NCI-H146 treated with DMSO at 0.1 percent for 48 hours (cell line): ENCODE data around the gene RHOV.

Source experiments
- DNase-seq: peaks from one replicate; lab custom pipeline; 2025; ENCODE audit not compliant: unreplicated experiment; lab: John Stamatoyannopoulos, UW

Gene RHOV

DNA sequence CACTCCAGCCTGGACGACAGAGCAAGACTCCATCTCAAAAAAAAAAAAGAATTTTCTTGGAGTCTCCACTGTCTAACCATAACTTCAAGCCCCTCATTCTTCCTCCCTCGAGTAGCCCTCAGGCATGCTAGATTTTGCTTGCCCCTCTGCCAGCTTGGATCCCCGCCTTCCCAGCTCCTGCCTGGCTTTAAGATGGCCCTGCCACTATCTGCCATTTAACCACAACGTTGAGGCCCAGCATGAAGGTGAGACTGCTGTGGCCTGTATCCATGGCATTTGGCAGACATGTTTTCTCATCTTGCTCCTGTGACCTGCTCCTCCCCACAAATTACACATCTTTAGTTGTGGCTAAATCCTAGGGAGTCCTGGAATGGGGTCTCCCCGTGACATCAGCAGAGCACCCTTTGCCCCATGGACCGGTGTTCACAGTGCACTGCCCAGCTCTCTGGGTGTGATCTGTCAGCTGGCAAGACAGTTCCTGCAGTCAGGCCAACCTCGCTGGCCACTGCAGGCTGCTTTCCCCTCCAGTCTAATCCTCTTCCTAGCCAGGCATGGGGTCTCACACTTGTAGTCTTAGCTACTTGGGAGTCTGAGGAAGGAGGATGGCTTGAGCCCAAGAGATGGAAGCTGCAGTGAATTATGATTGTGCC, 30.6 kb upstream of the RHOV start:
- no peak for DNase-seq

DNA sequence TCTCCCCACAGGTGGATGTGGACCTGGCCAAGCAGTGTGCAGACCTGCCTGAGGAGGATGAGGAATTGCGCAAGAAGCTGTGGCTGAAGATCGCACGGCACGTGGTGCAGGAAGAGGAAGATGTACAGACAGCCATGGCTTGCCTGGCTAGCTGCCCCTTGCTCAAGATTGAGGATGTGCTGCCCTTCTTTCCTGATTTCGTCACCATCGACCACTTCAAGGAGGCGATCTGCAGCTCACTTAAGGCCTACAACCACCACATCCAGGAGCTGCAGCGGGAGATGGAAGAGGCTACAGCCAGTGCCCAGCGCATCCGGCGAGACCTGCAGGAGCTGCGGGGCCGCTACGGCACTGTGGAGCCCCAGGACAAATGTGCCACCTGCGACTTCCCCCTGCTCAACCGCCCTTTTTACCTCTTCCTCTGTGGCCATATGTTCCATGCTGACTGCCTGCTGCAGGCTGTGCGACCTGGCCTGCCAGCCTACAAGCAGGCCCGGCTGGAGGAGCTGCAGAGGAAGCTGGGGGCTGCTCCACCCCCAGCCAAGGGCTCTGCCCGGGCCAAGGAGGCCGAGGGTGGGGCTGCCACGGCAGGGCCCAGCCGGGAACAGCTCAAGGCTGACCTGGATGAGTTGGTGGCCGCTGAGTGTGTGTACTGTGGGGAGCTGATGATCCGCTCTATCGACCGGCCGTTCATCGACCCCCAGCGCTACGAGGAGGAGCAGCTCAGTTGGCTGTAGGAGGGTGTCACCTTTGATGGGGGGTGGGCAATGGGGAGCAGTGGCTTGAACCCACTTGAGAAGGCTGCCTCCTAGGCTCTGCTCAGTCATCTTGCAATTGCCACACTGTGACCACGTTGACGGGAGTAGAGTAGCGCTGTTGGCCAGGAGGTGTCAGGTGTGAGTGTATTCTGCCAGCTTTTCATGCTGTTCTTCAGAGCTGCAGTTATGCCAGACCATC, 28.8 kb upstream of the RHOV start:
- DNase-seq: no peak

DNA sequence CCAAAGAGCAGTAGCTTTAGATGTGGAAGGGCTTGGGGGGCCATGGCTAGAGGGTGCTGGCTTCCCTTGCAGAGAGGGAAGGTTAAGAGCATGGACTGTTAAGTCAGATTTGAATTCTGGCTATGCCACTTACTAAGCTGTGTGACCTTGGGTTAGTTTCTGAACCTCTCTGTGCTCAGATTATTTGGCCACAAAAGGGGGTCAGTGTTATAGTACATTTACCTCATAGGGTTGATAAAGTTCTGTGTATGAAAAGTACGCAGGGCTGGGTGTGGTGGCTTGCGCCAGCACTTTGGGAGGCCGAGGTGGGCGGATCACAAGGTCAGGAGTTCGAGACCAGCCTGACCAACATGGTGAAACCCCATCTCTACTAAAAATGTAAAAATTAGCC, 27.0 kb upstream of the RHOV start:
- no peak for DNase-seq

DNA sequence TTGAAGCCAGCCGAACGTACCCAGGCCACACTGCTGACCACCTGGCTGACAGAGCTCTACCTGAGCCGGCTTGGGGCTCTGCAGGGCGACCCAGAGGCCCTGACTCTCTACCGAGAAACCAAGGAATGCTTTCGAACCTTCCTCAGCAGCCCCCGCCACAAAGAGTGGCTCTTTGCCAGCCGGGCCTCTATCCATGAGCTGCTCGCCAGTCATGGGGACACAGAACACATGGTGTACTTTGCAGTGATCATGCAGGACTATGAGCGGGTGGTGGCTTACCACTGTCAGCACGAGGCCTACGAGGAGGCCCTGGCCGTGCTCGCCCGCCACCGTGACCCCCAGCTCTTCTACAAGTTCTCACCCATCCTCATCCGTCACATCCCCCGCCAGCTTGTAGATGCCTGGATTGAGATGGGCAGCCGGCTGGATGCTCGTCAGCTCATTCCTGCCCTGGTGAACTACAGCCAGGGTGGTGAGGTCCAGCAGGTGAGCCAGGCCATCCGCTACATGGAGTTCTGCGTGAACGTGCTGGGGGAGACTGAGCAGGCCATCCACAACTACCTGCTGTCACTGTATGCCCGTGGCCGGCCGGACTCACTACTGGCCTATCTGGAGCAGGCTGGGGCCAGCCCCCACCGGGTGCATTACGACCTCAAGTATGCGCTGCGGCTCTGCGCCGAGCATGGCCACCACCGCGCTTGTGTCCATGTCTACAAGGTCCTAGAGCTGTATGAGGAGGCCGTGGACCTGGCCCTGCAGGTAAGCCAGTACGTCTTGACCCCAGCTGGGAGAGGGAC, 26.4 kb upstream of the RHOV start:
- DNase-seq: no peak

DNA sequence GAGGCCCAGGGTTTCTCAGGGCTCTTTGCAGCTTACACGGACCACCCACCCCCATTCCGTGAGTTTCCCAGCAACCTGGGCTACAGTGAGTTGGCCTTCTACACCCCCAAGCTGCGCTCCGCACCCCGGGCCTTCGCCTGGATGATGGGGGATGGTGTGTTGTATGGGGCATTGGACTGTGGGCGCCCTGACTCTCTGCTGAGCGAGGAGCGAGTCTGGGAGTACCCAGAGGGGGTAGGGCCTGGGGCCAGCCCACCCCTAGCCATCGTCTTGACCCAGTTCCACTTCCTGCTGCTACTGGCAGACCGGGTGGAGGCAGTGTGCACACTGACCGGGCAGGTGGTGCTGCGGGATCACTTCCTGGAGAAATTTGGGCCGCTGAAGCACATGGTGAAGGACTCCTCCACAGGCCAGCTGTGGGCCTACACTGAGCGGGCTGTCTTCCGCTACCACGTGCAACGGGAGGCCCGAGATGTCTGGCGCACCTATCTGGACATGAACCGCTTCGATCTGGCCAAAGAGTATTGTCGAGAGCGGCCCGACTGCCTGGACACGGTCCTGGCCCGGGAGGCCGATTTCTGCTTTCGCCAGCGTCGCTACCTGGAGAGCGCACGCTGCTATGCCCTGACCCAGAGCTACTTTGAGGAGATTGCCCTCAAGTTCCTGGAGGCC, 25.6 kb upstream of the RHOV start:
- DNase-seq: no peak

DNA sequence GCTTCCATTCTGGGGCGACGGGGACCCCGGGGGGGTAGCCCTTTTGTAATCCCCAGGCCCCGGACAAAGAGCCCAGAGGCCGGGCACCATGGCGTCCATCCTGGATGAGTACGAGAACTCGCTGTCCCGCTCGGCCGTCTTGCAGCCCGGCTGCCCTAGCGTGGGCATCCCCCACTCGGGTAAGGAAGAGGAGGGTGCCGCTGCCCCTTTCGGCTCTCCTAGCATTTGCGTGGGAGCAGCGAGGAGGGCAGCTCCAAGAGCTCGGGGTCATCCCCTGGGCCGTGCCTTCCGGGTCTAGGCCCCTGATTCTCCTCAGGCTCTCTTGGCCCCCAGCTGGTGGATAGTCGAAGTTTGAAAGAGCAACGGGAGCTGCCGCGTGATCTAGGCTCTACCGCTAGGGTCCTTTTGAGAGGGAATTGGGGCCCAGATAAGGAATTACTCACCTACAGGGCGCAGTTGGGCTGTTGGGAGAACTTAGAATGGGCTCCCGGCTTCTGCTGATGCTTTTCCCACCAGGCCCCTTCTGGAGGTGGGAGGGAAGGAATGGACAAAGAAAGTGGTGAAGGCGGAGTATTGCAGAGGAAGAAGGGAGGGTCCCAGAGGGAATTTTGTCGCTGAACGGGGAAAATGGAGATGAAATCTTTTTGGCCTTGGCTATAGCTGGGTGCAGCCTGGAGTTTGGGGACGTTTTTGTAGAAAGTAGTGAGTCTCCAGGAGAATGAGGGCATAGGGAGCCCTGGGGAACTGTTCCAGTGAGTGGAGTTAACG, 20.8 kb upstream of the RHOV start:
- DNase-seq: no peak

DNA sequence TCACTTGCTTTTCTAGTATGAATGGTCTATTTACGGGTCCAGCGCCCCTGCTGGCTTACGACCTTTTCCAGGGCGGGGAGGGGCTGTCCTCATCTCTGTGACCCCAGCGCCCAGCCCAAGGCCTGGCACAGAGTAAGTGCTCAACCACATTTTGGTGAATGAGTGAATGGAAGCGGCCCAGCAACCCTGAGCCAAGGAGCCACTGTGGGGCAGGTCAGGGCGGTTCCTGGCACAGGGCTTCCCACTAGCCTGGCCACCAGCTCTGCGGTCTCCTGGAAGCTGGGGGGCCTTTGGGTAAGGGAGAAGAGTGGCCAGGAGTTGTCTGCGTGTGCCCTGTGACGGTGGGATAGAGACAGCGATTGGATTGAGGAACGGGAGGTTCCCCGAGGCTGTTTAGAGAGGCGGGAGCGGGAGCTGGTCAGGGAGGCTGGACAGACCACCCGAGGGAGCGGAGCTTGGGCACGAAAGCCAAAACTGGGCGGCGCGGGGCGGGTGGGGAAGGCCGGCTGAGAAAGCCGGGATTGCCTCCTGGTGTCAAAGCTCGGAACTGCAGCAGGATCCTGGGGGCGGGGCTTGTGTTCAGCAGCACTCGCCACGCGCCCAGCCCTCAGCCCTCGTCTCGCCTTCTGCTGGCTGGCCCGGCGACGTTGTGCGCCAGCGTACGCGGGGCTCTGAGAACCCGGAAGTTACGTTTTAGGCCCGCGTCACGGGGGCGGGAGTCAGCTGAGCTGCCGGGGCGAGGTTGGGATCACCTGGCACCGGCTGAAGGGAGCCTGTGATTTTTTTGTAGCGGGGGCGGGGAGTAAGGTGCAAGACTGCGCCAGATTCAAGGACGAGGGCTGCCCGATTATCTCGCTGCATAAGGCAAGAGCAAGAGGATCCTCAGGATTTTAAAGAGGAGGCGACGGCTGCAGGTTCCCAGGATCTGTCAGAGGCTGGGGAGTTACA, 20.0 kb upstream of the RHOV start, which contains the start of gene VPS18:
Gene VPS18, plus strand, starts transcription at position 718 of the 948 bp plus-strand sequence. CDS start 319 bp downstream, outside the sequence.
- peak; percentile 84 for DNase-seq

DNA sequence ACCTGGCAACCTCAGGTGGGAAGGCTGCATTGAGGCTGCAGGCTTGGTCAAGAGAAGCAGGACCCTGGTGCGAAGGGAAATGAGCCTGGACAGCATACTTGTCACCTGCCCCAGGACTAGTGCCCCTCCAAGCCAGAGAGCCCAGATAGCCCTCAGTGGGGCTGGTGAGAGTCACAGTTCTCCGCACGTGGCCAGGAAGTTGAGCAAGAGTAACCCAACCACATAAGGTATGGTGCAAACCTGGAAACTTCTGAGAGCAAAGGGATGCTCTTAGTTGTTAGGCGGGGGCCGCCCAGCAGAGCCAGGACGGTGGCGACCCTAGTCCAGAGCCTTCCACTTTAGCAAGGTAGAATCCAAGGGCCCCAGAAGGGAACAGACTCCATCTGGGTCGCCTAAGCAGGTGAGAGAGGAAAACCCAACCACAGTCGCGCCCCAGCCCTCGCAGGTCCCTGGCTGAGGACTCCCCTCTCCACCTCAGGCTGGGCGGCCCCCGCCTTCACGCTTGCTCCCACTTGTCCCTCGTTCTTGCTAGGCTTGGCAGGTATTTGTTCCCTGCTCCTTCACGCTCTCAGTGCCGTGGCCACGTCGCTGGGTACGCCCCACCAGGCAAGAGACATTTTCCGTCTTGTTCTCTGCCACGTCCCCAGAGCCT, 19.1 kb upstream of the RHOV start:
- no peak for DNase-seq

DNA sequence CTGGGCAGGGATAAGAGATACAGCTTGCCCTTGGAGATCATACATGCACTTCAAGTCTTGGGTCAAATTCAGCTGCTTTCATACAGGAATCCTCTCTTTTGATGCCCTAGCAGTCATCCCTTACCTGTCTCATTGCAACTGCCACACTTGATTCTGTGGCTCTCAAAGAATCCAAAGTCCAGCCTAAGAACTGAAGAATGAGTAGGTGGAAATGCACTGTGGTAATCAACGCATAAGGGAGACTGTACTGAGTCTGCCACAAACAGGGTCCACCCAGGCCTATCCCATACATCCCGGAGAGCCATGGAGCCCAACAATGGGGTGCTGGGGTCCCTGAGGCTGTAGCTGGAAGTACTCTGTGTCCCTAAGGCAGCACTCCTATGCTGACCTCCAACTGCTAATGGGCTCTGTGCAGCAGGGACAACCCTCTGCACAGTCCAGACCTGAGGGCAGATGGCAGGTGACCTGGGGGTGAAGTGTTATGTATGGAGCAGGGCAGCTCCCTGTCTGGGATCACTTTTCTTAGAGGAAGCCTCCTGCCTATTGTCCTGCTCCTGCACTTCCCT, 18.5 kb upstream of the RHOV start:
- no peak for DNase-seq

DNA sequence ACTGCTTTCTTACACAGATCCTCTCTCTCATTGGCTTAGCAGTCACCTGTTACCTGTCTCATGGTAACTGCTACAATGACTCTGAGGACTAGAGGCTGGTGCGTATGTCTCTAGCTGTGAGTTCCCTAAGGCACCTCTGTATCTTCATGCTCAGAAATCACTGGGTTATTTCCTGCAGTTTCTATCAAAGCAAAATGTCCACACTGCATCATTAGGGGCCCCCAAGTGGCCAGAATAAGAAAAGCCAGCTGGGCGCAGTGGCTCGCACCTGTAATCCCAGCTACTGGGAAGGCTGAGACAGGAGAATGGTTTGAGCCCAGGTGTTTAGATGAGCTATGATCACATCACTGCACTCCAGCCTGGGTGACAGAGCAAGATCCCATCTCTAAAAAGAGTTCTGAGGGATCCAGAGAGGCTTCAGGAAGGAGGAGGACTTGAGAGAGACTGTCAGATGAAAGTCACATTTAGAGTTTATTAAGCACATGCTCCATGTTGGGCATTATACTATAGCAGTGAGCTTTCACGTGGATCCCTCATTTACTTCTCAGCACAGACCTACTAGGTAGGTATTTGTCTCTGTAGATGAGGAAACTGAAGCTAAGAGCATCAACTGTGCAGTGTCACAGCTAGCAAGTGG, 17.9 kb upstream of the RHOV start:
- DNase-seq: peak; percentile 46

DNA sequence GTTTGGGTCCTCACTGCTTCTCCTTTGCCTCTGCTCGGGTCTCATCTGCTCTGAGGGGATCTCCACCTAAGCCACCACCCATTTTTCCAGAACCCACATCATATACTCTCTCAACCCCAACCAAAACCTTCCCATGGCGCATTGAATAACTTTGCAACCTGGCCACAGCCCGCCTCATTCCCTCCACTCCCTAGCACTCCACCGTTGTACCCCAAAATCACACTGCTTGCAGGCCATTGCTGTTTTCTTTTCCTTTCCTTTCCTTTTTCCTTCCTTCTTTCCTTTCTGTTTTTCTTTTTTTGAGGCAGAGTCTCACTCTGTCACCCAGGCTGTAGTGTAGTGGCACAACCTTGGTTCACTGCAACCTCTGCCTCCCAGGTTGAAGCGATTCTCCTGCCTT, 17.1 kb upstream of the RHOV start:
- no peak for DNase-seq

DNA sequence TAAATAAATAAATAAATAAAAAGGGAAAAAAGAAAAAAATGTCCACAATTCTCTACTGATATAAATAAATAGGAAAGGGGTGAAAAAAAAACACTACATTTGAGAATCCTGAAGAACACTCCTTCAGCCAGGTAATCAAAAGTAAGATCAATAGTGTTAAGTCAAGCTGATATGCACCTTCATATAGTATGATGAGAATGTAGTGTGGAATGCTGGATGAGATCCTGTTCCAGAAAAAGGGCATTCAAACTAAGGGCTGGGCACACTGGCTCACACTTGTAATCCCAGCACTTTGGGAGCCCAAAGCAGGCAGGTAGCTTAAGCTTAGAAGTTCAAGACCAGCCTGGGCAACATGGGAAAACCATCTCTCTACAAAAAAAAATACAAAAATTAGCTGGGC, 15.1 kb upstream of the RHOV start:
- DNase-seq: no peak

DNA sequence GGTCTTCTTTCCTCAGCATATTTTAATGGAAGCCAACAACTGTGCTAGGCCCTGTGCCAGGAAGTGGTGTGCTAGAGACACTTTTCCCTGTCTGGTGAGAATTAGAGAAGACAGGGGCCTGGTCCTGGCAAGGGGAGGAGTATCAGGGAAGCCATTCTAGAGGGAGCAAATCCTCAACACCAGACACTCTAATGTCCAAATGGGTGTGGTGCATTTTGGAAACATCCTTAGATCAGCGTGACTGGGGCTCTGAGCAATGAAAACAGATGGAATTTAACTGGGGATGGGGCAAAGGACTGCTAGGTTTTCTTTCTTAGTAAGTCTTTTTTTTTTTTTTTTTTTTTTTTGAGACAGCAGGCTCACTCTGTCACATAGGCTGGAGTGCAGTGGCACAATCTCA, 12.6 kb upstream of the RHOV start:
- no peak for DNase-seq

DNA sequence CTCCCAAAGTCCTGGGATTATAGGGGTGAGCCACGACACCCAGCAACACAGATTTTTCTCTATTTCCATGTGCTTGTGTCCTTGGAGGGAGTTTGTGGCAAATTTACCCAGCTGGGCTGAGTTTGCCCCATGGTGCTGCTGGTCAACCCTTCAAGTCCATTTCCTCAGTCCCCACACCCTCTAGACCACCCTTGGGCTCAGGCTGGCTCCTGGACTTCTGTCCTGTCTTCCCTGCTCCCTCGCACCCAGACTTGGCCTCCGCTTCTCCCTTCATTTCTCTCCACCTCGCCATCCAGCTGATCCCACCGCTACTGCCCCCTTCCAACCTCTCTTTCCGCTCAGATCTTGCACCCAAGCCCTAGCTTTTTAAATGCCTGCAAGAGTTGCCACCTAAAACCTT, 7.3 kb upstream of the RHOV start:
- no peak for DNase-seq

DNA sequence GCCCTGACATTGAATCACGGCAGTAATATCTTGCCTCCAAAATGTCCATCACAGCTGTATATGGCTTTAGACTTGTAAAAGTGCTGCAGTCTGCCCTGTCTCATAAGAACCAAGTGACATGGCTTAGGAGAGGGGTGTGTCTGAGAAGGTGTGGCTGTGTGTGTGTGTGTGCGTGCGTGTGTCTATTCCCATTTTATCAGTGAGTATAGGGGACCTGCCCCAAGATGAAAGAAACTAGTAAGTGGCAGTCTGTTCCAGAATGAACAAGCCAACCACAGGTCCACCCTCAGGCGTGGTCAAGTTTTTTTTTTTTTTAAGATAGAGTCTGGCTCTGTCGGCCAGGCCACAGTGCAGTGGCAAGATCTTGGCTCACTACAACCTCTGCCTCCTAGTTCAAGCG, 5.6 kb upstream of the RHOV start:
- no peak for DNase-seq

DNA sequence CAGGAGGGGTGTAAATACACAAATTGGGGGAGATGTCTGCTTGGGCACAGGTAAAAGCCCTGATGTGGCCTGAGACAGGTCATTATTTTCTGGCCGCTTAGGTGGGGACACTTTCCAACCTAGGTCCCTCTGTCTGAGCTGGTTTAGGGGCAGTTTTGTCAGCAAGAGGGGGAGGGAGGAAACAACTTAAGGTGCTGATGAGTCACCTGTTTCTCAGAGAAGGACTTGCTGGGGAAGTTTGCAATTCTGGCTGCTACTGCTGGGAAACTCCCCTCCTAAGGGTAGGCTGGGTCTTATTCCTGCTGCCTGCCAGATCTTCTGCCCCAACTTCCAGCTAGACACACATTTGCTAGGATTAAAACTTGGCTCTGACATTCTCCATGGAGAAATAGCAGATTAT, 4.8 kb upstream of the RHOV start:
- no peak for DNase-seq

DNA sequence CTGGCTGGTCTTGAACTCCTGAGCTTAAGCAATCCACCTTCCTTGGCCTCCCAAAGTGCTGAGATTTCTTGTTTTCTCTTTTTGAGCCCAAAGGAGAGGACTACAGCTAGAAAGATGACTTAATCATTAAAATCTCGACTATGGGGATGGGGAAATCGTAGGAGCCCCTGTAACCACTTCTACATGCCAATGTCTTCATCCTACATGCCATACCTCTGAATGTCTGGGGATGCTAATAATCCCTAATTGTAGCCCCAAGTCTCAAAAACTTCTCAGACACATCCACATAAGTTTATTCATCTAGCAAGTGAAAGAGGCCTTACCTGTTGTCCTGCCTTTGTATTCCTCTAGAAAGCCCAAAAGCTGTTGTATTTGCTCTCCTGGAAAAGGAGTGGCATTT, 3.7 kb upstream of the RHOV start:
- no peak for DNase-seq
